Prostate gland (tissue), 2 donors: ENCODE measurements around the gene SNRPD2.

Source experiments
- POLR2A ChIP-seq: fragments of 450-650 bp; IDR thresholded peaks from one replicate; pipeline ENCODE4 v1.6.1; 2016; ENCODE audit warnings: antibody characterized with exemption, mild to moderate bottlenecking
- POLR2AphosphoS5 ChIP-seq: sonication (generic); formaldehyde crosslinking; IDR thresholded peaks from one replicate; pipeline ENCODE4 v1.6.1; 2017; ENCODE audit warnings: antibody characterized with exemption
- TF ChIP-seq, protein P1 (sequence below), 4 experiments: fragments of 200-600 bp in 2 of 4; fragments of 450-650 bp in 2 of 4; sonication (generic) in 2 of 4; IDR thresholded peaks; 1 replicate in 3 of 4; 2 replicates in 1 of 4; pipeline ENCODE4 v1.5.1; 2016 to 2019; ENCODE audit warnings: antibody characterized with exemption in 4 of 4, mild to moderate bottlenecking in 2 of 4, moderate library complexity in 2 of 4

DNA sequence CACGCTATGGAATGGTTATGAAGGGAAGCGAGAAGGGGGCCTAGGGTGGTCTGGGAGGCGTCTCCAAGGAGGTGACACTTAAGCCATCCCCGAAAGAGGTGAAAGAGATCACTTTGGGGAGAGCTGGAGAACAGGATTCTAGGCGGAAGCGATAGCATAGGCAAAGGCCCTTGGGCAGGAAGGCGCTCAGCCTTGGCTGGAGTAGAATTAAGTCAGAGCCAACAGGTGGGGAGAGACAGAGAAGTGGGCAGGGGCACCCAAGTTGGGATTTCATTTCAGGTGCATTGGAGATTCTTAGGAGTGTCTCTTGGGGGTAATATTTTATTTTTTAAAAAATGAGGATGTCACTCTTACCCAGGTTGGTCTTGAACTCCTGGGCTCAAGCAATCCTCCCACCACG is 9.6 kb downstream of the SNRPD2 start:
- TF ChIP-seq, protein P1, sequence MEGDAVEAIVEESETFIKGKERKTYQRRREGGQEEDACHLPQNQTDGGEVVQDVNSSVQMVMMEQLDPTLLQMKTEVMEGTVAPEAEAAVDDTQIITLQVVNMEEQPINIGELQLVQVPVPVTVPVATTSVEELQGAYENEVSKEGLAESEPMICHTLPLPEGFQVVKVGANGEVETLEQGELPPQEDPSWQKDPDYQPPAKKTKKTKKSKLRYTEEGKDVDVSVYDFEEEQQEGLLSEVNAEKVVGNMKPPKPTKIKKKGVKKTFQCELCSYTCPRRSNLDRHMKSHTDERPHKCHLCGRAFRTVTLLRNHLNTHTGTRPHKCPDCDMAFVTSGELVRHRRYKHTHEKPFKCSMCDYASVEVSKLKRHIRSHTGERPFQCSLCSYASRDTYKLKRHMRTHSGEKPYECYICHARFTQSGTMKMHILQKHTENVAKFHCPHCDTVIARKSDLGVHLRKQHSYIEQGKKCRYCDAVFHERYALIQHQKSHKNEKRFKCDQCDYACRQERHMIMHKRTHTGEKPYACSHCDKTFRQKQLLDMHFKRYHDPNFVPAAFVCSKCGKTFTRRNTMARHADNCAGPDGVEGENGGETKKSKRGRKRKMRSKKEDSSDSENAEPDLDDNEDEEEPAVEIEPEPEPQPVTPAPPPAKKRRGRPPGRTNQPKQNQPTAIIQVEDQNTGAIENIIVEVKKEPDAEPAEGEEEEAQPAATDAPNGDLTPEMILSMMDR (IDR thresholded peaks at IDR 0.05), result no peak
- TF ChIP-seq POLR2A (no peak), POLR2AphosphoS5 (no peak)
